DOHH2 (cell line): ENCODE measurements around the gene SNRNP27.

Source experiments
- H3F3A ChIP-seq: fragments of 200-600 bp; sonication (generic), shearing (Covaris generic); 2 replicates; pipeline ENCODE4 v1.6.0; 2016; ENCODE audit warnings: antibody characterized with exemption, mild to moderate bottlenecking; ENCODE audit not compliant: control insufficient read depth, insufficient read depth
- H3K27ac ChIP-seq: fragments of 200-600 bp; sonication (generic); 2 replicates; pipeline ENCODE4 v1.5.1; 2014; ENCODE audit warnings: low read depth, mild to moderate bottlenecking, low read length, moderate library complexity
- H3K27me3 ChIP-seq: fragments of 200-600 bp; sonication (generic); 2 replicates; pipeline ENCODE4 v1.6.1; 2014; ENCODE audit warnings: mild to moderate bottlenecking, low read length, mixed read lengths; ENCODE audit not compliant: control insufficient read depth
- H3K36me3 ChIP-seq: fragments of 200-600 bp; sonication (generic); 2 replicates; pipeline ENCODE4 v1.6.1; 2014; ENCODE audit warnings: mild to moderate bottlenecking, low read length, moderate library complexity, mixed read lengths; ENCODE audit not compliant: control insufficient read depth
- H3K4me1 ChIP-seq: fragments of 200-600 bp; sonication (generic); 2 replicates; pipeline ENCODE4 v1.6.1; 2014; ENCODE audit warnings: mild to moderate bottlenecking, low read length, mixed read lengths; ENCODE audit not compliant: control insufficient read depth
- H3K4me2 ChIP-seq: fragments of 200-600 bp; sonication (generic); 2 replicates; pipeline ENCODE4 v1.6.0; 2014; ENCODE audit warnings: mild to moderate bottlenecking, low read length, moderate library complexity
- H3K4me3 ChIP-seq: fragments of 200-600 bp; sonication (generic); 2 replicates; pipeline ENCODE4 v1.5.1; 2014; ENCODE audit warnings: mild to moderate bottlenecking, low read length, mixed read lengths
- H3K79me2 ChIP-seq: fragments of 200-600 bp; sonication (generic); 2 replicates; pipeline ENCODE4 v1.6.1; 2014; ENCODE audit warnings: mild to moderate bottlenecking, low read length, mixed read lengths; ENCODE audit not compliant: control insufficient read depth
- H3K9me2 ChIP-seq: fragments of 200-600 bp; sonication (generic); replicated peaks from 2 replicates; pipeline ENCODE4 v1.6.1; 2014; ENCODE audit warnings: mild to moderate bottlenecking, low read length, mixed read lengths; ENCODE audit not compliant: control insufficient read depth
- H3K9me3 ChIP-seq: fragments of 200-600 bp; sonication (generic); 2 replicates; pipeline ENCODE4 v1.6.1; 2014; ENCODE audit warnings: antibody characterized with exemption, low read length, mixed read lengths; ENCODE audit not compliant: control insufficient read depth, insufficient read depth
- H4K20me1 ChIP-seq: fragments of 200-600 bp; sonication (generic); 2 replicates; pipeline ENCODE4 v1.6.0; 2014; ENCODE audit warnings: low read depth, mild to moderate bottlenecking, antibody characterized with exemption, low read length, moderate library complexity; ENCODE audit not compliant: control insufficient read depth, insufficient read depth
- CTCF ChIP-seq: fragments of 200-600 bp; sonication (generic); IDR thresholded peaks from one replicate; pipeline ENCODE4 v1.5.1; 2014; ENCODE audit warnings: antibody characterized with exemption, mild to moderate bottlenecking, low read depth, low read length; ENCODE audit not compliant: poor library complexity, severe bottlenecking
- EZH2phosphoT487 ChIP-seq: fragments of 200-600 bp; sonication (generic); IDR thresholded peaks from 2 replicates; pipeline ENCODE4 v1.6.1; 2017; ENCODE audit warnings: borderline replicate concordance, mild to moderate bottlenecking, antibody characterized with exemption, low read length, moderate library complexity, mixed read lengths

The SNRNP27 gene

GRCh38 chr2:69846182-69847067 is 47.3 kb upstream of the SNRNP27 start:
- Histone ChIP-seq H3K36me3 (peaks cover 64% of the 10 kb centered on the region), H3K4me1 (no peaks in the 10 kb centered on the region), H3K4me2 (no peak overlapping the region), H3K4me3 (no peak overlapping the region), H3K9me2 (no peaks in the 10 kb centered on the region), H3K27me3 (no peaks in the 10 kb centered on the region), H3K9me3 (no peaks in the 10 kb centered on the region), H3K79me2 (no peaks in the 10 kb centered on the region), H4K20me1 (no peaks in the 10 kb centered on the region), H3F3A (no peaks in the 10 kb centered on the region), H3K27ac (no peak overlapping the region)
- TF ChIP-seq CTCF (no peak), EZH2phosphoT487 (no peak)

GRCh38 chr2:69847068-69847828 is 46.5 kb upstream of the SNRNP27 start:
- Histone ChIP-seq H3K9me2 (no peaks in the 10 kb centered on the region), H3K4me1 (no peaks in the 10 kb centered on the region), H3F3A (no peaks in the 10 kb centered on the region), H3K9me3 (no peaks in the 10 kb centered on the region), H3K4me3 (no peak overlapping the region), H3K27ac (no peak overlapping the region), H4K20me1 (no peaks in the 10 kb centered on the region), H3K36me3 (peaks cover 60% of the 10 kb centered on the region), H3K4me2 (no peak overlapping the region), H3K27me3 (no peaks in the 10 kb centered on the region), H3K79me2 (no peaks in the 10 kb centered on the region)
- no peak for TF ChIP-seq EZH2phosphoT487
- no peak for TF ChIP-seq CTCF

- H3F3A ChIP-seq = no peaks in the 10 kb centered on the region
- H3K36me3 ChIP-seq = peaks cover 62% of the 10 kb centered on the region
- TF ChIP-seq CTCF (no peak), EZH2phosphoT487 (no peak)
- H4K20me1 ChIP-seq = no peaks in the 10 kb centered on the region
- H3K27ac ChIP-seq = no peak overlapping the region
- H3K9me3 ChIP-seq = no peaks in the 10 kb centered on the region
- H3K79me2 ChIP-seq = no peaks in the 10 kb centered on the region
- no peaks in the 10 kb centered on the region for H3K9me2 ChIP-seq
- no peaks in the 10 kb centered on the region for H3K4me1 ChIP-seq
- H3K4me3 ChIP-seq = no peak overlapping the region
- H3K27me3 ChIP-seq = no peaks in the 10 kb centered on the region
- H3K4me2 ChIP-seq = no peak overlapping the region
Measured at GRCh38 chr2:69848186-69848790, 45.5 kb upstream of the SNRNP27 start.
